Mucosa of gallbladder (tissue), 1 donor: ENCODE data around the gene EID2. TPM values are rescaled to one million over a fixed set of nuclear protein-coding genes. Genes with fewer than 3 reads are reported as not detected.

ENCODE experiments used
- DNase-seq: peaks from one replicate; pipeline ENCODE4 v3.0.0-alpha.2; 2020; ENCODE audit warnings: low spot score
- total RNA-seq: library from RNA; stranded (reverse); gene quantifications from one replicate; pipeline ENCODE4 v1.2.1, GENCODE V29; 2021
- donor health status: DM: no; HTN: no; CAD: no.

EID2 gene
- total RNA-seq, 1 donor from 2014 or later, result 15.0 TPM

GRCh38 chr19:39502640-39503417 is 37.1 kb downstream of the EID2 start:
- DNase-seq, result peak; percentile 52

DNA sequence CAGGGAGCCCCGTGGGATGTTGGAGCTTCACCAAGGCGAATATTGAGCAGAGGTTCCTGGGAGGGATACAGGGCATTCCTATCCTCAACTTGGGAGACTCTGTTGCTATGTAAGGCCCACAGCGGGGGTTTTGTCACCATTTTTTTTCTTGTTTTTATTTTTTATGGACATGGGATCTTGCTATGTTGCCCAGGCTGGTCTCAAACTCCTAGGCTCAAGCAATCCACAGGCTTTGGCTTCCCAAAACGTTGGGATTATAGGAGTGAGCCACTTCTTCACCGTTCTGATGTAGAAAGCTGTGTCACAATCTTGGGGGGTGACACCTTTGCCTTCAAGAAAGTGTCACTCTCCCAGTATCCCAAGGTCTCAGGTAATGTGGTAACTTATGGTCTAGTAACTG is 38.6 kb downstream of the EID2 start:
- no peak for DNase-seq

DNA sequence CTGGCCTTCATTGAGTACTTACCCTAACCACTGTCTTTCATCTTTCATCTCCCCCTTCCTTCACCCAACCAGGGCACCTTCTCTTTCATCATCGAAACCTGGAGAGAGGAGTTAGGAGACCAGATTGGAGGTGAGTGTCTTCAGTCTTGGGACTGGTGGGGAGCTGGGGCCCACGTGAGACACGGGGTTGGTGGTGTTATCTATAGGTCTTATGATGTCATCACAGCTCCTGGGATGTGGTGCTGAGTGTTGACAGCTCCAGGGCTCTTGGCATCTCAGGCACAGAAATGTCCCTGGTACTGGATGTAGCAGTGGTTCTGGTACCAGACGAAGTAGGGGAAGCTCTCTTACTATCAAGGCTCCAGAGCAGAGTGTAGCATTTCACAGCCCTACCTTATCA is 39.4 kb downstream of the EID2 start:
- DNase-seq, result no peak

GRCh38 chr19:39499932-39500331 is 40.0 kb downstream of the EID2 start:
- no peak for DNase-seq

DNA sequence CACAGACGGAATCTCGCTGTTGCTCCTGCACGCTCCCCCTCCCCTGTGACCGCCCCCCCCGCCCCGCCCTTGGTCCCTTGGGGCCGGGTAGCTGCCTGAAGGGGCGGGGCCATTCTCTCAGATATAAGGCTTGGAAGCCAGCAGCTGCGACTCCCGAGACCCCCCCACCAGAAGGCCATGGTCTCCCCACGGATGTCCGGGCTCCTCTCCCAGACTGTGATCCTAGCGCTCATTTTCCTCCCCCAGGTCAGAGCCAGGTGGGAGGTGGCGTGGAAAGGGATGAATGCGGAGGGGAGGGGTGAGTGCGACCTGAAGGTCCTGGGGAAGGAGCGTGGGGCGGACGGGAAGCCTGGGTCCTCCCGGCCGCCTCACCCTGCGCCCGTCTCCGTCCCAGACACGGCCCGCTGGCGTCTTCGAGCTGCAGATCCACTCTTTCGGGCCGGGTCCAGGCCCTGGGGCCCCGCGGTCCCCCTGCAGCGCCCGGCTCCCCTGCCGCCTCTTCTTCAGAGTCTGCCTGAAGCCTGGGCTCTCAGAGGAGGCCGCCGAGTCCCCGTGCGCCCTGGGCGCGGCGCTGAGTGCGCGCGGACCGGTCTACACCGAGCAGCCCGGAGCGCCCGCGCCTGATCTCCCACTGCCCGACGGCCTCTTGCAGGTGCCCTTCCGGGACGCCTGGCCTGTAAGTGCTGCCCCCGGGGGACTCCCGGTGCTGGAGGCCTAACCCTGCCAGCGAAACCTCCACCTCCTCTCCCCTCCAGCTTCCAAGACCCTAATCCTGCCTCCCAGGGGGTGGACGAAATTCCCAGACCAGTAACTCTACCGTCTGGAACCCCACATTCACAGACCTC is 40.9 kb downstream of the EID2 start, which contains the start of gene DLL3:
TSS of gene DLL3 (plus strand) at position 150 of the 845 bp plus-strand sequence. CDS start at position 178, 28 bp downstream.
- no peak for DNase-seq

DNA sequence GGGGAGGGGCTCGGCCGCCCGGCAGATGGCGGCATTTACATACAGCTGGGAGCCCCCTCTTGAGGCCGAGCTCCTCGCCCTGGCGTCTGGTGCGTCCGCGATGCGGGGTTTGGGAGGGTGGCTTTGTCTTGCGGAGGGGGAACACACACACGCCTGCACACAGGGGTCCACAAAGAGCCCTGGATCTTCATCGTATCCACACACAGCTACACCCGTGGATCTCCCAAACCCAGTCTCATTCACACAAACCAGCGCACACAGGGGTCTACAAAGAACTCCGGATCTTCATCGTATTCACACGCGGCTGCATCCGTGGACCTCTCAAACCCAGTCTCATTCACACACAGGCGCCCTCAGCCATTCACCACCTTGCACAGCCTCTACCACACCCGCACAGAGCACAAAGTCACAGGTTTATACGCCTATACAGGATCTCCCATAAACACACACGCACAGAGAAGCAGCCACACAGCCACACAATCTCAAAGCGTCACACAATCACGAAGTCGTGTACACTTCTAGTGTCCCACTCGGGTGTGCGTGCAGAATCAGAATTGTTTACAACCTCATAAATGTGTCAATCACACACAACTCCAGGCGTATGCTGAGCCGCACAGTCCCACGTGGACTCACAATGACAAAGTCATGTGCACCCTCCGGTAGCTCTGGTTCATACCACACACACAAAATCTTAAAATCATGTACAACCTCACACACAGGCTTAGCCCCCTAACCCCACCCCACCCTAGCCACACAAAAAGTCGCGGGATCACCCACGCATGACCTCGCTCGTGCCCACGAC is 41.8 kb downstream of the EID2 start:
- DNase-seq, result no peak

DNA sequence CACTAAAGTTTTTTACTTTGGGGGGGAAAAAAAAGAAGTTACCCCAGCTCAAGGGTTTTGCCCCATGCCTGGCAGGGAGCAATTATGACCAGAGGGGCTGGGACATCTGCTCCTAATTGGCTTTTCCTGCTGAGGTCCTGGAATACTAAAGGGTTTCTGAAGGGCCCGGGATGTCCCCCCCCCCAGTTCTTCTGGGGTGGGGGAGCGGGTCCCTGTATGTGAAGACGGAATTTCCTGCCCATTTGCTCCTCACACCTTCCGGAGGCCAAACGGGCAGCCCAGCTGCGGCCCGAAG is 42.3 kb downstream of the EID2 start:
- DNase-seq, result no peak

DNA sequence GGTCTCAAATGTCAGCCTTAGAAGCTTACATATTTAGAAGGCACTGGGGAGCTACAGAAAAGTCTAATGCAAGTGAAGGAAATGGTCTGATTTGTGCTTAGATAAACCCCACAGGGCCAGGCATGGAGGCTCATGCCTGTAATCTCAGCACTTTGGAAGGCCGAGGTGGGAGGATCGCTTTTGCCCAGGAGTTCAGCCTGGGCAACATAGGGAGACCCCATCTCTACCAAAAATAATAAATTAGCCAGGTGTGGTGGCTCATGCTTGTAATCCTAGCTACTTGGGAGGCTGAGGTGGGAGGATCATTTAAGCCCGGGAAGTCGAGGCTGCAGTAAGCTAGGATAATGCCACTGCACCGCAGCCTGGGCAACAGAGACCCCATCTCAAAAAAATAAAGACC is 43.9 kb downstream of the EID2 start:
- DNase-seq, result no peak

- no peak for DNase-seq
These were observed 45.3 kb downstream of the EID2 start for GRCh38 chr19:39494661-39495060.

DNA sequence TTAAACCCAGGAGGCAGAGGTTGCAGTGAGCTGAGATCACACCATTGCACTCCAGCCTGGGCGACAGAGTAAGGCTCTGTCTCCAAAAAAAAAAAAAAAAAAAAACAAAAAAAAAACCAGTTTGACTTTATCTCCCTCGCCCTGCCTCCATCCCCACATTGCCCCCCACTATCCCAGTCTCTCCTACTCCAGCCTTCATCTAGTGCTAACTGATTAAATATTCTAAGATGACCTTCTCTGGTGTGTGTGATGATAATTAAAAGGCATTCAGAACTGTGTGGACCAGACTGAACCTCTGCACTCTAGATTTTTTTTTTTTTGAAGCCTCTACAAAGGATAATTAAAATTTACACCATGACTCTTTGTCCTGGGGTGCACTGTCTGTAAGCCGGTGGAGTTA is 47.2 kb downstream of the EID2 start:
- DNase-seq, result no peak

GRCh38 chr19:39492225-39492624 is 47.7 kb downstream of the EID2 start:
- DNase-seq, result no peak

DNA sequence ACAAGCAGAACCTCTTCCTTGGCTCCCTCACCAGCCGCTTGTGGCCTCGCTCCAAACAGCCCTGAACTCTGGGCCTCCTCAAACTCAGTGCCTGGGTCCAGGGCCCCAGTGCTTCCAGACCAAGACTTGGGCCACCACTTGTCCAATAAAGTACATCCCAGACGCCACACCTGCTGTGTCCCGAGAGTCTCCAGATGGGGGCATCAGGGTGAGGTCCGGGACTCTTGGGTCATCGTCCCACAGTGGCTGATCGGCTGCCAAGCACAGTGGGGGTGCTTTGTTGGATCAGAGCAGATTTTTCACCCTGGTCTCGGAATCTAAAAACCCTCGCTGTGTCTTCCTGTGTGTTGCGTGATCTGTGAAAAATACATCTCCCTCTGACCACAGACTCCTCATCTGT is 50.2 kb downstream of the EID2 start:
- no peak for DNase-seq

Other genes with a start within 250 kb of the EID2 start
- not detected for gene IFNL1, start 243.8 kb downstream of the EID2 start, total RNA-seq
- gene LRFN1, start 219.3 kb downstream of the EID2 start, total RNA-seq, result 1.6 TPM
- 29.0 TPM for gene GMFG, start 204.1 kb downstream of the EID2 start, total RNA-seq
- gene SAMD4B, start 197.7 kb downstream of the EID2 start, total RNA-seq, result 106 TPM
- 50.5 TPM for gene PAF1, start 149.1 kb downstream of the EID2 start, total RNA-seq
- 46.0 TPM for gene MED29, start 148.8 kb downstream of the EID2 start, total RNA-seq
- 180 TPM for gene ZFP36, start 133.3 kb downstream of the EID2 start, total RNA-seq
- 41.8 TPM for gene PLEKHG2, start 127.5 kb downstream of the EID2 start, total RNA-seq
- gene RPS16, start 104.2 kb downstream of the EID2 start, total RNA-seq, result 1,378 TPM
- 157 TPM for gene SUPT5H, start 94.6 kb downstream of the EID2 start, total RNA-seq
- 53.3 TPM for gene TIMM50, start 59.3 kb downstream of the EID2 start, total RNA-seq
- not detected for gene DLL3, start 41.2 kb downstream of the EID2 start, total RNA-seq
- gene SELENOV, start 25.0 kb downstream of the EID2 start, total RNA-seq, result not detected
- gene EID2B, start 7.3 kb downstream of the EID2 start, total RNA-seq, result 2.6 TPM
- not detected for gene LGALS13, start 62.4 kb upstream of the EID2 start, total RNA-seq
- gene LGALS16, start 115.8 kb upstream of the EID2 start, total RNA-seq, result not detected
- not detected for gene LGALS14, start 164.3 kb upstream of the EID2 start, total RNA-seq
- 0.35 TPM for gene CLC, start 197.9 kb upstream of the EID2 start, total RNA-seq
- not detected for gene LEUTX, start 238.7 kb upstream of the EID2 start, total RNA-seq